ENCODE results near the gene ARL6IP6.

DNA sequence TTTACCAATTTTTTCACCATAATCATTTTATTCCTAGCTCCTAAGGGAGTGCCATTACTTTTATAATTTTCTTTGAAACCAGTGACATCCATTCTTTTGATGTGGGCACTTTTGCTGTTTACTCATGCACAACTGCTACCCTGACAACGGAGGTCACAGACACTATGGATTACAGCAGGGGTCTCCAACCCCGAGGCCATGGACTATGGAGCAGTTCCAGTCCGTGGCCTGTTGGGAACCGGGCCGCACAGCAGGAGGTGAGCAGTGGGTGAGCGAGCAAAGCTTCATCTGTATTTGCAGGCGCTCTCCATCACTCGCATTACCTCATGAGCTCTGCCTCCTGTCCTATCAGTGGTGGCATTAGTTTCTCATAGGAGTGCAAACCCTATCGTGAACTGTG is 35.8 kb upstream of the ARL6IP6 start:
- TF ChIP-seq, protein P1, sequence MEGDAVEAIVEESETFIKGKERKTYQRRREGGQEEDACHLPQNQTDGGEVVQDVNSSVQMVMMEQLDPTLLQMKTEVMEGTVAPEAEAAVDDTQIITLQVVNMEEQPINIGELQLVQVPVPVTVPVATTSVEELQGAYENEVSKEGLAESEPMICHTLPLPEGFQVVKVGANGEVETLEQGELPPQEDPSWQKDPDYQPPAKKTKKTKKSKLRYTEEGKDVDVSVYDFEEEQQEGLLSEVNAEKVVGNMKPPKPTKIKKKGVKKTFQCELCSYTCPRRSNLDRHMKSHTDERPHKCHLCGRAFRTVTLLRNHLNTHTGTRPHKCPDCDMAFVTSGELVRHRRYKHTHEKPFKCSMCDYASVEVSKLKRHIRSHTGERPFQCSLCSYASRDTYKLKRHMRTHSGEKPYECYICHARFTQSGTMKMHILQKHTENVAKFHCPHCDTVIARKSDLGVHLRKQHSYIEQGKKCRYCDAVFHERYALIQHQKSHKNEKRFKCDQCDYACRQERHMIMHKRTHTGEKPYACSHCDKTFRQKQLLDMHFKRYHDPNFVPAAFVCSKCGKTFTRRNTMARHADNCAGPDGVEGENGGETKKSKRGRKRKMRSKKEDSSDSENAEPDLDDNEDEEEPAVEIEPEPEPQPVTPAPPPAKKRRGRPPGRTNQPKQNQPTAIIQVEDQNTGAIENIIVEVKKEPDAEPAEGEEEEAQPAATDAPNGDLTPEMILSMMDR (conservative IDR thresholded peaks at IDR 0.05; ENCODE audit: low read length): no peak
- TF ChIP-seq EZH2phosphoT487 (IDR thresholded peaks at IDR 0.05; ENCODE audit: borderline replicate concordance): no peak
